ENCODE data around the gene BCAS4.
A peak's percentile ranks its signal among the peaks of the same experiment; 100 is the strongest.
"Not testable (repeated sequence)": the region's sequence is repeated elsewhere in the genome, so short reads cannot be mapped to it uniquely, and the experiment has no call there.

BCAS4 gene

DNA sequence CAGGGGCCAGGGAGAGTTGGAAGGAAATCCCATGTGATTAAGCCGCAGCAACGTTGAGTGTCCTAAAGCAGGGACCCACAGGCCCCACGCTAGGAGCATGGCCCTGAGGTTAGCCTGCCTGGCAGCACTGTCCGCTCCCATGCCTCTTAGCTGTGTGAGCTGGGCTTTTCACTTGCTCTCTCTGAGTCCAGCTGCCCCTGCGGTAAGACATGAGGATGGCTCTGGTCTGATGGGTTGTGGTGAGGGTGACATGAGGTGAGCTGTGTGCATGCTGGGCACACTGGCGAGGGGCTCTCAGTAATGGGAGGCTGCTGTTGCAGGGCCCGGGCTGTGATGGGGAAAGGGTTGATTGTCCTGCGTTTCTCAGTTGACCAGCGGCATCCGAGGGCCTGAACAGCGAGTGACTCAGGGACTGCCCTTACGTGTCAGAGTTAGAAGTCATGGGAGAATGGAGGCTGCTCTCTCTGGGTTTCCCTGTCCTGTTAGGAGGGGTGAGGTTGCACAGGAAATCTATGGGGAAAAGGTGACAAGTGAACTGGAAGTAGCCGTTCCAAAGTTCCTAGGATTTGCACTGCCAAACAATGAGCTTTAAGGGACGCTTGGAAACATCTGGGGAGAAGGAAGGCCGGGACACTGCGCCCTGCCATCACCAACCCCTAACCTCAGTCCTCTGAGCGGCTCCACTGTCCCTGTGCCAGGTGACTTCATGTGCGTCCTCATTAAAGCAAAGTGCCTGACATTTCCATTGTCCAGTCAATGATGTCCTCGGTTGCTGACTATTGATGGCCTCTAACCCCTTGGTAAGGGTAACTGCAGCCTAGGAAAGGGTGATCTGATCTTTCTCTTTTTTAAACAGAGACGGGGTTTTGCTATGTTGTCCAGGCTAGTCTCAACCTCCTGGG is 85.0 kb downstream of the BCAS4 start:
- no peak for DNase-seq

DNA sequence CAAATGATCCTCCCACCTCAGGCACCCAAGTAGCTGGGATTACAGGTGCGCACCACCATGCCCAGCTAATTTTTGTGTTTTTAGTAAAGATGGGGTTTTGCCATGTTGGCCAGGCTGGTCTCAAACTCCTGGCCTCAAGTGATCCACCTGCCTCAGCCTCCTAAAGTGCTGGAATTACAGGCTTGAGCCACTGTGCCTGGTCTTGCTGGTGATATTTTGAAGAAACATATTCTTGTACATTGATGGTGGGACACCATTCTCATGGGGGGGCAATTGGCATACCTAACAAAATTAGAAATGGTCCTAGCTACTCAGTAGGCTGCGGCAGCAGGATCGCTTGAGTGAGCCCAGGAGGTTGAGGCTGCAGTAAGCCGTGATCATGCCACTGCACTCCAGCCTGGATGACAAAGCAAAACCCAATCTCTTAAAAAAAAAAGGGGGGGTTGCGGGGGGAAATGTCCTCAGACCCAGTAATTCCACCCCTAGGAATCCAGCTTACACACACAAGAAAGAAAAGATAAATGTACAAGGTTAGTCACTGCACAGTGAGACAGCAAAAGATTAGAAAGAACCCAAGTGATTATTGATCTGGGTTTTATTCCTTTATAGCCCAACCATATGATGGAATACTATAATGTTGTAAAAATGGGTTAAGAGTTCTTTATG is 87.0 kb downstream of the BCAS4 start:
- not testable (repeated sequence) for DNase-seq

DNA sequence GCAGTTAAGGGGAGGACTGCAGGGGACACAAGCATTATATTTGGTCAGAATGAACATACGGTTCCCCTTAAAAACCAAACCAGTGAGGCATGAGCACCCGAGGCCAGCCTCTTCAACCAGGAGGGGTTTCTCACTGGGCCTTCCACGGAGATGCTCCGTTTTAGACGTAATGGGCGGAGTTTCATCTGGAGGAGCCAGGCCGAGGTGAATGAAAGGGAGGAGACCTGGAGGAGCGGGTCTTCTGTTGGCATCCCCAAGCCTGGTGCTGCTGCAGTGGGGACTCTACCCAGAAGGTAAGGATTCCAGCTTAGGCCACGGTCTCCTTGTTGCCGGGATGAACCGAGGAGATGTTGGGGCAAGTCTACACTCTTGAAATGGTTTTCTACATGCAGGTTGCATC is 89.0 kb downstream of the BCAS4 start:
- DNase-seq = no peak

DNA sequence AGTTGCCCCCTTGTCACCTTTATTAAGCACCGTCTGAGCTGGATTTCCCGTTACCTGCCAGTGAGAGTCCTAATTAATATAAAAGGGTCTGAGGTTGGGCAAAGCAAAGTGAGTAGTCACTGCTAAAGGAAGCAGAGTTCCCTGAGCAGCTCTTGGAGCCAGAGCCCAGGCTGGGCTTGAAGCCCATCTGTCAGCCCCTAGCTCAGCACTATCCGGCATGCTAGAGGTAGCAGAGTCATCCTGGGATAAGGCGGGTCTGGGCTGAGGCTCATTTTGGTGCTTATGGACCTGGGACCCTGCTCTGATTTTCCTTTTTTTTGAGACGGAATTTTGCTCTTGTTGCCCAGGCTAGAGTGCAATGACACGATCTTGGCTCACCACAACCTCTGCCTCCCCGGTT is 90.2 kb downstream of the BCAS4 start:
- DNase-seq = no peak

DNA sequence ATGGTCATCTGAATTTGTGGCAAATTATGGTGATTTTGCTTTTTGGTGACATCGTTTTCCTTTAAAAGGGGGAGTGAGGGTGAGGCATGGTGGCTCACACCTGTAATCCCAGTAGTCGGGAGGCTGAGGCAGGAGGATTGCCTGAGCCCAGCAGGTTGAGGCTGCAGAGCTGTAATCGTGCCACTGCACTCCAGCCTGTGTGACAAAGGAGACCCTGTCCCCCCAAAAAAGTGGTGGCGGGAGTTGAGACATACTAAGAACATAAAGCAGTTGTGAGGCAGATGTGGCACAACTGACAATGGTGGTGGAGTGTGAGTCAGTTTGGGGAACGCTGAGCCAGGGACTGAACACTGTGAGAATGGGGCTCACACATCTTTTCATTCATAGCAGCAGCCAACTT is 90.9 kb downstream of the BCAS4 start:
- DNase-seq = no peak

DNA sequence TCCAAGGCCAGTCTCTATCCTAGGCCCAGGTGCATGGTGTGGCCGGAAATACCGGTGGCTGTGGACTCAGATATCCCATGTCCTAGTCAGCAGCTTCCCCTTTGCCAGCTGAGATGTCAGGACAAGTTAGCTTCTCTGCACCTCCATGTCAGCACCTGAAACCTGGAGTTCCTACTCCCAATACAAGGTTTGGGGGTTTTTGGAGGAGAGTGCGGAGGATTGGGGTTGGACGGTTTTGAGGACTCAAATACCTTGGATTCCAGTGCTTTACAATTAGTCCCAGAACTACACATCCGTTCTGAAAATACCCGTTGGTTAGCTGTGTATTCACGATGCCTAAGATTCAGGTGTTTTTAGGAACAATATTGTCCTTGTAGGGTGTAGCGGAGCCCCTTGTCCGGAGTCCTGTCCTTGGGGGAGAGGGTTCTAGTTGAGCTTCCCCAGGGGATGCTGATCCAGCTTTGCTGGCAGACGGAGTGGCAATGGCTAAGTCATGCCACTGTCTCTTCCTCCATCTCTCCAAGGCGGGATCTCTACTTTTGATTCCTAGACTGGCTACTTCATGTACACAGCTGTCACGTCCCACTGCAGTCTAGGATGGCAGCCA is 91.4 kb downstream of the BCAS4 start:
- DNase-seq = no peak

DNA sequence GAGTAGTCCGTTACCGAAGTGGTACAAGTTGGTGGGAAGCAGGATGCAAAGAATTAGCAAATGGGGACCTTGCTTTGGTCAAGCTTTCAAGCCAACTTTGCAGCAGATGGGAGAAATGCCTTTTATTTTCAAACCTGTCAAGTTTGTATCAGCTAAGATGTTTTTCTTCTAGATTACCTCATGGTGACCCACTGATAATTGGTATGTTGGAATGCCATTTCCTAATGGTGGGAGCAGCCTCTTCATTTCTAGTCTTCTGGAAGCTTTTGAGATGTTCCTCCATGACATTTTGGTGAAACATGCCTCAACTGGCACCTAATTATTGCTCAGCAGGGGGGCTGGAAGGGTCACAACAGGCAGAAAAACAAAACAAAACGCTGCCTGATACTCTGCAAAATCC is 92.7 kb downstream of the BCAS4 start:
- no peak for DNase-seq

DNA sequence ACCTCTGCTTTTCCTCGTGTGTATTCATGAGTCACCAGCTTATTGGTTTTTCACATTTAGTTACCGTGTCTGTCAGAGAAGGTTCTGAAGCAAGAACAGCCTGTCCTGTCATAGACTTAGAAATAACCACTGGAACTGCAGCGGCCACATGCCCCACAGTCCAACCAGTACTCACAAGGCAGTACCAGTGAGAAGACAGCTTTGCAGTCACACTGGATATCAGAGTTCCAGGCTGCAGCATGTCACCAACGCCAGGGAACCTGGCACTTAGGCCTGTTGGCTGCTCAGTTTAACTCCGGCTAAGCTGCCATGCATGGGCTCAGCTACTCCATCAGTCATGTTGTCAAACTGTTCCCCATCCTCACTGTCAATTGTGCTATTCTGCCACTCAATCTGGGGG is 96.3 kb downstream of the BCAS4 start:
- no peak for DNase-seq

DNA sequence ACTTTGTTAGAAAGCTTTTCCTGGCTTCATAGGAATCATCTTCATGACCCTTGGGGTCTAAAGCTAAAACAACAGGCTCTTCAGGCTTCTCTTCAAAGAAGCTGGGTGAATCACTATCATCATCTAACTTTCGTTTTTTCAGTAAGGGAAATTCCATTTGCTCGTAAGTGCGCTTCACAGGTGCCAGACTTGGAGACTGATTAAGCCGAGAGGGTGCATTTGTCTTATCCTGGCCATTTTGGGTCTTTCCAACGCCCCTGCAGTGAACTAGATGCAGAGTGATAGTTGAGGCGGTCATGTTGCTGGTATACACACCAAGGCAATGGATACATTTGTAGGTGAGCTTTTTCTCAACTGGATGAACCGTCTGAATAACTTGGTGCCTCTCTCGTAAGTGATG is 97.5 kb downstream of the BCAS4 start:
- DNase-seq = no peak

DNA sequence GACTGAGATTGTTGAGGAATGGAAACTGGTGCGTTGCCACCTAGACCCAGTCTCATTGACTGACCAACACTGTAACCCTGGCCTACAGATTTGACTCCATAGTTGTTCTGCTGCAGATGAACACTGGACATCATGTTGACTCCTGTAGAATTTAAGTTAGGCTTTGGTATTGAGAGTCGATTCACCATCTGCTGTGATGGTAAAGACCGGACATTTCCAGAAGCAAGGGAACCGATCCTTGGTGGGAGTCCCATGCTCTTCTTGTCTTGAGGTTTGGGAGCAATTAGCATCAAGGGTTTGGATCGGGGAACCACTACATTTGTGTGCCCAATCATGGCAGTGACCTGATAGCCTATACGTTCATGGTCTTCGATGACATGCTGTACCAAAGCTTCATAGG is 98.8 kb downstream of the BCAS4 start:
- no peak for DNase-seq

DNA sequence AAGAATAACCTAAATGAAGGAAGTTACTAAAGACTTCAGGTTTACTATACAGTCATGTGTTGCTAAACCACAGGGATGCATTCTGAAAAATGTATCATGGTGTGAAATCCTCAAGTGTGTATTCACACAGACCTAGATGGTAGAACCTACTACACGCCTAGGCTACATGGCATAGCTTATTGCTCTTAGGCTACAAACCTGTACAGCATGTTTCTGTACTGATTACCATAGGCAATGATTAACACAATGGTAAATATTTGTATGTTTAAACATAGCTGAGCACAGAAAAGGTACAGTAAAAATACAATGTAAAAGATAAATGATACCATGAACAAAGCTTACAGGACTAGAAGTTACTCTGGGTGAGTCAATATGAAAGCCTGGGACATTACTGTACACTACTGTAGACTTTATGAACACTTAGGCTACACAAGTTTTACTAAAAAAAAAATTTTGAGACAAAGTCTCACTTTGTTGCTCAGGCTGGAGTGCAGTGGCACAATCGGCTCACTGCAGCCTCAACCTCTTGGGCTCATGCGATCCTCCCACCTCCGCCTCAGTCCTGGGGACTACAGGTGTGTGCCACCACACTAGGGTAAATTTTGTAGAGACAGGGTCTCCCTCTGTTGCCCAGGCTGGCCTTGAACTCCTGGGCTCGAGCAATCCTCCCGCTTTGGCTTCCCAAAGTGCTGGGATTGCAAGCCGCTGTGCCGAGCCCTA is 100.4 kb downstream of the BCAS4 start:
- peak; percentile 27 for DNase-seq

DNA sequence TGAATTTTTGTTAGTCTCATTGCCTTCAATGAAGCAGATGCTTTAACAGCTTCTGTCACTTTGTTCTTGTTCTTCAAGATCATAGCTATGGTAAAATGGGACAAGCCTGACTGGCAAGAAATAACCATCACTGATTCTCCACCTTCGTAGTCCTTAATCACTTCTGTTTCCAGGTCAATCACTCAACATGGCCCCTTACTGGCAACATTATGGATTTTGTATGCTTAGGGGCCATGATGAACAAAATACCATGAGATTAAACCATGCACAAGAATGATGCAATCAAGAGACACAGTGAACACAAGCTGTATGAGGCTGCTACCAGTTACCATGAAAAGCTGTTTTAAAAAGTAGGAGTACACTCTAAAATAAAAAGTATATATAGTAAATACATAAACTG is 103.6 kb downstream of the BCAS4 start:
- DNase-seq = no peak

DNA sequence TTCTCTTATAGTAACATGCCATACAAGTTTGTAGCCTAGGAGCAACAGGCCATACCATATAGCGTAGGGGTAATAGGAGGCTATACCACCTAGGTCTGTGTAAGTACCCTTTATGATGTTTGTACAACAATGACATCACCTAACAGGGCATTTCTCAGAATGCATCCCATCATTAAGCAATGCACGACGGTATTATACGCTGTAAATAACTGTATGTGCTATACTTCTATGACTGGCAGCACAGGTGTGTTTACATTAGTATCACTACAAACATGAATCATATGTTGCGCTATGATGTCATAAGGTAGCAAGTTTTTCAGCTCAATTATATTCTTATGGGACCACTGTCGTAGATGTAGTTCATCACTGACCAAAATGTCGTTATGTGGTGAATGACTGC is 105.4 kb downstream of the BCAS4 start:
- DNase-seq = no peak

DNA sequence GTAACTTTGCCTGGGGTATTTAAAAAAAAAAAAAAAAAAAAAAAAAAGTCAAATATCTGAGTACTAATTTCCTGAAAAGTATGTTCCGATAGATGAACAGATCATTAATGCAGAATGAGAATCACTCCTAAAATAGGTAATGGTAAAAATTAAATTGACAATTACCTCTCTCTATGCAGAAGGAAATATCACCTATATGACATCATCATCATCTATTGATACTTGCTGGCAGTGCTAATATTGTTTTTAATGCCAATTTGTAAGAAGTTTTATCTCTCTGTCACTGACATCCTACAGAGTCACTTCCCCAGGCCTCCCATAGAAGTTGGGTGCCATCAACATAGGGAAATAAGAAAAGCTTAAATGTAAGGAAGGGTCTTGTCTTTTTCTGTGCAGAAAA is 106.4 kb downstream of the BCAS4 start:
- DNase-seq = no peak

DNA sequence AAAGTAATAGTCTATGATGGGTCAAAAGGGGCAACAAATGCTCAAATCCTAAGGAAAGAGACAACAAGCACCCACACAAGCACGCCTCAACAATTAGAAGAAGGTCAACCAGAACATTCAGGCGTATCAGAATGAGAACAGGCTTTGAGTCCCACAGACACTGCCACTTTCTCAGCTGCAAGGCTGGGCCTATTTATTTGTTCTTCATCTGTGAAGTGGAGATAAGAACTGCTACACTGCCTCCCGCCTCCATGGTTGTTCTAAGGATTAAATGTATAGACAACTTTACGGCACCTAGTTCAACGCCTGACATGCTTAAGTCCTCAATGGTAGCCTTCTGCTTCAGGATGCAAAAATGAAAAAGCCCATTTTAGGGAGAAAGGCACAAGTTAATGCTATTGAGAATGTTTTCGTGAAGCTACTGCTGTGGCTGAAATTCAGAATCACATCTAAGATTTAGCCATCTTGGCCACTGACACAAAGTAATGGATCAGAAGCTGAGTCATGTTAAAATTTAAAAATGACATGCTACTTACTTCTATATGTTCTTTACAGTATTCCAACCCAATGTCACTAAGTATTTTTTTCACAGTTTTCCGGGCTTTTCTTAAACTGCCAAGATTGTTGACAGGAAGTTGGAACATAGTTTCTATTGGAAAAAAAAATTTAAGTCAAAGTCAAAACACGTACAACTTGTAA is 108.6 kb downstream of the BCAS4 start:
- no peak for DNase-seq

DNA sequence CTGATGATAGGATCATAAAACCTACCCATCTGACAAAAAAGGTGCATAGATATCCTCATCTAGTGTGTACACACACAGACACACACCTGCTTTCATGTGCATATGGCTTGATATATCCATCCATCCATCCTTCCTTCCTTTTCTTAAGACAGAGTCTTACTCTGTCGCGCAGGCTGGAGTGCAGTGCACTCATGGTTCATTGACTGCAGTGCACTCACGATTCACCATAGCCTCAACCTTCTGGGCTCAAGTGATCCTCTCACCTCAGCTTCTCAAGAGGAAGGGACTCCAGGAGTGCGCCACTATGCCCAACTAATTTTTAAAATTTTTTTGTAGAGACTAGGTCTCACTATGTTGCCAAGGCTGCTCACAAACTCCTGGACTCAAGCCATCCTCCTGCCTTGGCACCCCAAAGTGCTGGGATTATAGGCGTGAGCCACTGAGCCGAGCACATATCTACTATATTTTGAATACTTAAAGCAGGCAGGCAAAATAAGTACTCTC is 109.3 kb downstream of the BCAS4 start:
- DNase-seq = no peak

DNA sequence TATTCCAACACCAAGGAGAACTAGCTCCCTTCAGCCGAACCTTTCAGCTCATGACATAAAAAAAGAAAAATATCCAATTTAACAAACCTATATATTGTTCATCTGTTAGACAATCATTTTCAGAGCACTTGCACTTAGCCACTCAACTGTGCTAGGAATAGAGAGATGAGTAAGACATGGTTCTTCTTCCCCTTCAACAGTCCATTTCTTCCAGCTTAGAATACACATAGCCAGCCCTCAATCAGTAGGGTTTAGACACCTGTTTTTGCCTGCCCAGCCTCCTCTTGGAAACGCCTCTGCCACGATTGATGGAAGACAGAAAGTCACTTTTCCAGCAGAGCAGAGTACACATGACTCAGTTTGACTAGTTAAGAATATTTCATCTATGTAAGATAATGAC is 114.6 kb downstream of the BCAS4 start:
- no peak for DNase-seq

DNA sequence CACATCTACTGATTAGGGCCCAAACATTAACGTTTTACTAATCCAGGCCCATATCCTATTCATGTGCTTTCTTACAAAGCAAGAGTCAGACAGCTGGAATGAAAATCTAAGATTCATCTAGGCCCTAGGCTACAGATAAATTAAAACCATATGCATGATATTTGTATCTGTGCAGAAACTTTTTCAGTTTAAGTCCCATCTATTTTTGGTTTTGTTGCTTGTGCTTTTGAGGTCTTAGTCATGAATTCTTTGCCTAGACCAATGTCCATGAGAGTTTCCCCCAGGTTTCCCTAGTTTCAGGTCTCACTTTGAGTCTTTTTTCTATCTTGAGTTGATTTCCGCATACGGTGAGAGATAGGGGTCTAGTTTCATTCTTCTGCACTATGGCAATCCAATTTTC is 116.2 kb downstream of the BCAS4 start:
- DNase-seq = no peak

DNA sequence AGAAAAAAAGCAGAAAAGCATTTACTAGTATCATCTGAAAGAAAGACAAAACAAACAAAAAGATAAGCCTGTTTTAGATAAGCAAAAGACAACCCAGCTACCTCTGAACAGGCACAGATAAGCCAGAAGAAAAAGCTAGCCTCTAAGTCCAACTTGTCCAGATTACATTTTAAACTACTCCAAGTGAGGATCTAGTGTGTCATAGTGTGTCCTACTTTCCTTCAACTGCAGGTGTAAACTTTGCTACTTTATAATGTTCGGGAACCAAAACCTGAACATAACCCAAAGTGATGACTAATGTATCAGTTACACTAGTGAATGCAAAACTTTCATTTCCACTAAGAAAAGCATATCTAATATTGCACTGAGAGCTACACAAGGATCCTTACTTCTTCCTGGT is 116.9 kb downstream of the BCAS4 start:
- peak; percentile 49 for DNase-seq

DNA sequence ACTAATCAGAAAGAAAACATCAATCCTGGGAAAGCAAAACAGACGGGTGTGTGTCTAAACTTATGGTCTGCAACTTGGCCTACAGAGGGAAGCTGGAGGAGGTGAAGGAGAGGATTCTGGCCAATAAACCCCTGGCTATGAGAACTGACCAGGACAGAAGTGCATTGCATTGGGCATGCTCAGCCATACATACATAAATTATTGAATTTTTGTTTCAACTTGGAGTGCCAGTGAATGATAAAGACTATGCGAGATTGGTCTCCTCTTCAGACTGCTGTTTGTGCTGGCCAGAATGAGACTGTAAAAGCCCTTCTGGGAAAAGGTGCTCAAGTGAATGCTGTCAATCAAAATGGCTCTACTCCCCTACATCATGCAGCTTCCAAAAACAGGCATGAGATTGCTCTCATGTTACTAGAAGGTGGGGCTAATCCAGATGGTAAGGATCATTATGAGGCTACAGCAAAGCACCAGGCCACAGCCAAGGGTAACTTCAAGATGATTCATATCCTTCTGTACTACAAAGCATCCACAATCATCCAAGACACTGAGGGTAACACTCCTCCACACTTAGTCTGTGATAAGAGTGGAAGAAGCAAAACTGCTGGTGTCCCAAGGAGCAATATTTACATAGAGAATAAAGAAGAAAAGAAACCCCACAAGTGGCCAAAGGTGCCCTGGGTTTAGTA is 119.0 kb downstream of the BCAS4 start:
- DNase-seq = peak; percentile 68

DNA sequence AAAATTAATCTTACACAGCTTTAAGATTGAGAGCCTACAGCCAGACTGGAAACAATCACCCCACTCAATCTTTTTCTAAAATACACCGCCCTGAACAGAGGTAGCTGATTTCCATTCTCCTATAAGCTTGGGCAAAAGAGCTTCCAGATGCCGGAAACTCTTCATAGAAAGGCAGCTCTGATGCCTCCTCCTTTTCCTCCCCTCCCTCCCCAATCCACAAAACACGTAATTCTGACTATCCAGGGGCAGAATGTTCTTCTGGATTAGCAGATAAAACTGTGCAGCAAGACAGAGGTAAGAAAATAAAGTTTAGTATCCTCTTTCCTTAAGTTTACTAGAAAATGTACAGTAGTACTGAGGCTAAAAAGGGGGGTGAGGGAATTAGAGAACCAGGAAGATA is 120.6 kb downstream of the BCAS4 start:
- no peak for DNase-seq

DNA sequence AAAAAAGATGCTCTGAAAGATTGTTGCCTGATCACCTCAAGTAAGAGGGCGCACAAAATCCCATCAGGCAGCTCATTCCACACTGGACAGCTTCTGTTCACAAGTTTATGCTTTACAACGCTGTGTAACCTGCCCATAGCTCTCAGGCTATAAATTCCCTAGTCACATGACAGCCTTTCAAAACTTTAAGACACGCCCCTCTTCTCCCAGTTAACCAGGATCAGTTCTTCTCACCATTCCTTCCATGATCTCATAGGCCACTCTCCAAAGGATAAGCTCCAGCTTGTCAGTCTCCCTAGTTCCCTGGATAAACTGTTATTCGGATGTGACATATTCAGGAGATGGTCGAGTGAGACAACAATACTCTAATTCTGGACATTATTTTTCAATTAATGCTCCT is 121.4 kb downstream of the BCAS4 start:
- DNase-seq = no peak
